Hepatocyte (in vitro differentiated cells): ENCODE results near the gene BTRC. TPM values are rescaled to one million over a fixed set of nuclear protein-coding genes. Genes with fewer than 3 reads are reported as not detected.
"Not testable (repeated sequence)": the region's sequence is repeated elsewhere in the genome, so short reads cannot be mapped to it uniquely, and the experiment has no call there.

Experiments
- DNase-seq: peaks from one replicate; pipeline ENCODE4 v3.0.0-alpha.2; 2016; ENCODE audit warnings: low spot score
- H2AFZ ChIP-seq: fragments of 200-600 bp; sonication (generic); 2 replicates; pipeline ENCODE4 v1.6.0; 2016; ENCODE audit warnings: antibody characterized with exemption, mild to moderate bottlenecking
- H3K27ac ChIP-seq: fragments of 200-600 bp; sonication (generic); 2 replicates; pipeline ENCODE4 v1.5.1; 2016; ENCODE audit warnings: mild to moderate bottlenecking
- H3K27me3 ChIP-seq: fragments of 200-600 bp; sonication (generic); 2 replicates; pipeline ENCODE4 v1.6.1; 2016
- H3K36me3 ChIP-seq: fragments of 200-600 bp; sonication (generic); replicated peaks from 2 replicates; pipeline ENCODE4 v1.5.1; 2016; ENCODE audit warnings: low read depth; ENCODE audit not compliant: insufficient read depth
- H3K4me1 ChIP-seq: fragments of 200-600 bp; sonication (generic); 2 replicates; pipeline ENCODE4 v1.5.1; 2016; ENCODE audit warnings: mild to moderate bottlenecking, moderate library complexity; ENCODE audit not compliant: insufficient read depth
- H3K4me2 ChIP-seq: fragments of 200-600 bp; sonication (generic); 2 replicates; pipeline ENCODE4 v1.6.0; 2016
- H3K4me3 ChIP-seq: fragments of 200-600 bp; sonication (generic); 2 replicates; pipeline ENCODE4 v1.5.1; 2016; ENCODE audit warnings: mild to moderate bottlenecking
- H3K79me2 ChIP-seq: fragments of 200-600 bp; sonication (generic); 2 replicates; pipeline ENCODE4 v1.6.0; 2017; ENCODE audit warnings: mild to moderate bottlenecking
- H3K9me2 ChIP-seq: fragments of 200-600 bp; sonication (generic); replicated peaks from 2 replicates; pipeline ENCODE4 v1.6.0; 2017; ENCODE audit warnings: mild to moderate bottlenecking; ENCODE audit not compliant: insufficient read depth
- H3K9me3 ChIP-seq: fragments of 200-600 bp; sonication (generic); 2 replicates; pipeline ENCODE4 v1.5.1; 2016; ENCODE audit warnings: low read depth, mild to moderate bottlenecking
- H4K20me1 ChIP-seq: fragments of 200-600 bp; sonication (generic); 2 replicates; pipeline ENCODE4 v1.6.0; 2016; ENCODE audit warnings: mild to moderate bottlenecking; ENCODE audit not compliant: insufficient read depth, poor library complexity, severe bottlenecking
- EZH2 ChIP-seq: fragments of 200-600 bp; sonication (generic); IDR thresholded peaks from 2 replicates; pipeline ENCODE4 v1.6.1; 2016; ENCODE audit warnings: antibody characterized with exemption, mild to moderate bottlenecking, borderline replicate concordance
- EZH2phosphoT487 ChIP-seq: fragments of 200-600 bp; sonication (generic); IDR thresholded peaks from one replicate; pipeline ENCODE4 v1.6.1; 2018; ENCODE audit warnings: antibody characterized with exemption, mild to moderate bottlenecking, low read depth, moderate library complexity; ENCODE audit not compliant: unreplicated experiment, severe bottlenecking
- WGBS: methylation state at CpG from one replicate; pipeline ENCODE4 v1.1.6; 2016; ENCODE audit warnings: low lambda C conversion rate; ENCODE audit errors: missing lambda C conversion rate; 5-methylcytosine and 5-hydroxymethylcytosine counted together
- polyA plus RNA-seq: library from polyadenylated mRNA; unstranded; fragments of >200 nt; fragmentation: Nextera tagmentation; extraction: Ambion mirVana; gene quantifications from 2 replicates; pipeline ENCODE4 v1.2.1, GENCODE V29; 2016
- total RNA-seq: library from RNA; depleted of rRNA; stranded (reverse); fragments of >200 nt; gene quantifications from 2 replicates; pipeline ENCODE4 v1.2.3, GENCODE V29; 2014
- TF ChIP-seq, protein P1 (sequence below): fragments of 200-600 bp; sonication (generic); IDR thresholded peaks from 2 replicates; pipeline ENCODE4 v1.5.1; 2016; ENCODE audit warnings: antibody characterized with exemption, mild to moderate bottlenecking; ENCODE audit not compliant: poor library complexity

BTRC gene
- total and polyA plus RNA-seq, 2 experiments from 2014 or later: 14.5 to 24.3 TPM

DNA sequence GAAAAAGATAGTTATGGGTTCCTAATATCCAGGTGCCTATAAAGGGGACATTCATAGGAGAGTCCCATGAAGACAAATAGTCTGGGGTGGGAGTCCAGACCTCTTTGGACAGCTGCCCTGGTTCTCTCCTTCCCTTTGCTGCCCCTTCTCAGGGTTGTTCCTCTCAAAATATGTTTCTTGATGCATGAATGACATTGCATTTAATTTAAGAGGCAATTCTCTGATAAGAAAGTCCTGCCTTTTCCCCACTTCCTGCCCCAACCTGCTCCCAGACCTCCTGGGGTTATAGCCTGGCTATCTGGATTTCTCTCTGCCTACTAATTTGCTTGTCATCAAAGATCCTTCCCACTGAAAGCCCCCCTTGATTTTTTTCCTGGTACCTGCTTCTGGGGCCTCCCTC lies 12.5 kb upstream of the BTRC start:
- no peak for DNase-seq
- no peaks in the 10 kb centered on the region for H3K9me3 ChIP-seq
- H4K20me1 ChIP-seq: no peaks in the 10 kb centered on the region
- no peaks in the 10 kb centered on the region for H3K4me1 ChIP-seq
- H3K36me3 ChIP-seq: no peaks in the 10 kb centered on the region
- no peak overlapping the region for H2AFZ ChIP-seq
- no peaks in the 10 kb centered on the region for H3K9me2 ChIP-seq
- no peaks in the 10 kb centered on the region for H3K27me3 ChIP-seq
- H3K4me2 ChIP-seq: no peak overlapping the region
- TF ChIP-seq EZH2: no peak
- H3K4me3 ChIP-seq: no peak overlapping the region
- H3K27ac ChIP-seq: no peak overlapping the region
- H3K79me2 ChIP-seq: no peaks in the 10 kb centered on the region

DNA sequence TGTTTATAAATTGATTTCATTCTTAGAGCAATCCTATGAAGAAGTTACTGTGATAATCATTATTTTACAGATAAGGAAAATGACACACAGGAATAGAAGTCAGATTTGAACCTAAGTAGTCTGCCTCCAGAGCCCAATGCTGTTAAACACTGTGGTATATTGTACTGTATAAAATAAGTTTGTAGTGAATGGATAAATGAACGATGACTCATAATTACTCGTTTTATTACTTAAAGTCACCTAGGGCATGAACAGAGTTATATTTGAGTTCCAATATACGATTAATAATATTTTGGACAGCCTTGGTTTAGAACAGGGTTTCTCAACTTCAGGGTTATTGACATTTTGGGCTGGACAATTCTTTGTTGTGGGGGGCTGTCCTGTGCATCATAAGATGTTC lies 7.8 kb upstream of the BTRC start:
- Histone ChIP-seq H3K79me2 (no peaks in the 10 kb centered on the region), H3K36me3 (no peaks in the 10 kb centered on the region), H3K4me3 (no peak overlapping the region), H3K9me2 (no peaks in the 10 kb centered on the region), H3K27ac (no peak overlapping the region), H4K20me1 (no peaks in the 10 kb centered on the region), H3K4me2 (no peak overlapping the region), H3K4me1 (no peaks in the 10 kb centered on the region), H3K27me3 (peaks cover 7% of the 10 kb centered on the region), H3K9me3 (no peaks in the 10 kb centered on the region), H2AFZ (no peak overlapping the region)
- TF ChIP-seq EZH2 (no peak), EZH2phosphoT487 (no peak)
- TF ChIP-seq, protein P1, sequence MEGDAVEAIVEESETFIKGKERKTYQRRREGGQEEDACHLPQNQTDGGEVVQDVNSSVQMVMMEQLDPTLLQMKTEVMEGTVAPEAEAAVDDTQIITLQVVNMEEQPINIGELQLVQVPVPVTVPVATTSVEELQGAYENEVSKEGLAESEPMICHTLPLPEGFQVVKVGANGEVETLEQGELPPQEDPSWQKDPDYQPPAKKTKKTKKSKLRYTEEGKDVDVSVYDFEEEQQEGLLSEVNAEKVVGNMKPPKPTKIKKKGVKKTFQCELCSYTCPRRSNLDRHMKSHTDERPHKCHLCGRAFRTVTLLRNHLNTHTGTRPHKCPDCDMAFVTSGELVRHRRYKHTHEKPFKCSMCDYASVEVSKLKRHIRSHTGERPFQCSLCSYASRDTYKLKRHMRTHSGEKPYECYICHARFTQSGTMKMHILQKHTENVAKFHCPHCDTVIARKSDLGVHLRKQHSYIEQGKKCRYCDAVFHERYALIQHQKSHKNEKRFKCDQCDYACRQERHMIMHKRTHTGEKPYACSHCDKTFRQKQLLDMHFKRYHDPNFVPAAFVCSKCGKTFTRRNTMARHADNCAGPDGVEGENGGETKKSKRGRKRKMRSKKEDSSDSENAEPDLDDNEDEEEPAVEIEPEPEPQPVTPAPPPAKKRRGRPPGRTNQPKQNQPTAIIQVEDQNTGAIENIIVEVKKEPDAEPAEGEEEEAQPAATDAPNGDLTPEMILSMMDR: no peak
- no peak for DNase-seq
- 92% methylated on average over 3 of the region's 3 CpGs for WGBS

DNA sequence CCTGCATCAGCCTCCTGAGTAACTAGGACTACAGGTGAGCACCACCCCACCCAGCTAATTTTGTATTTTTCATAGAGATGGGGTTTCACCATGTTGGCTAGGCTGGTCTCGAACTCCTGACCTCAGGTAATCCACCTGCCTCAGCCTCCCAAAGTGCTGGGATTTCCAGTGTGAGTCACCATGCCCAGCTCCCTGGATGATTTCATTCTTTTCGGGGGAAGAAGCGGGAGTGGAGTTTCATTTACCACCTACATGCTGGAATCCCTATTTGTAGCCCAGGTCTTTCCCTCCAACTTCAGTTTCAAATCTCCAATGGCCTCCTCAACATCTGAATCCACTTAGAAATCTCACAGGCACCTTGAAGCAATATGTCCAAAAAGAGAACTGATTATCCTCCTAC lies 2.9 kb upstream of the BTRC start:
- Histone ChIP-seq H3K4me2 (no peak overlapping the region), H3K4me1 (peaks cover 12% of the 10 kb centered on the region), H3K79me2 (peaks cover 13% of the 10 kb centered on the region), H3K27ac (no peak overlapping the region), H3K36me3 (no peaks in the 10 kb centered on the region), H3K27me3 (peaks cover 7% of the 10 kb centered on the region), H3K4me3 (no peak overlapping the region), H2AFZ (no peak overlapping the region), H4K20me1 (no peaks in the 10 kb centered on the region), H3K9me2 (no peaks in the 10 kb centered on the region), H3K9me3 (no peaks in the 10 kb centered on the region)
- no peak for TF ChIP-seq EZH2phosphoT487
- TF ChIP-seq, protein P1: no peak
- no peak for TF ChIP-seq EZH2
- no peak for DNase-seq
- WGBS: 98% methylated on average over 3 of the region's 3 CpGs

DNA sequence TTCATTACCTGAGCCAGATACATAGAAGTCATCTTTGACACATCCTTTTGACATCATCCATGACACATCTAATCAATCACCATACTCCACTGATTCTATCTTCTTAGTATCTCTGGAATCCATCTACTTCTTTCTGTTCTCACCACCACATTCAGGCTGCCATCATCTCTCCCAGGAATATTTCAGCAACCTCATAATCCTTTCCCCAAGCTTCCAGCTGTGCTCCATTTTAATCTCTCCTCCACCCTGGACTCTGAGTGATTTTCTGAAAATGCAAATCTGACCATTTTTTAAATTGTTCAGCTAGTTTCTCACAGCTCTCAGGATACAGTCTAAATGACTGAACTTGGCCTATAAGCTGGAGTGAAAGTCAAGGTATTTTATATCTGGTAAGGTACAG lies 2.5 kb upstream of the BTRC start:
- TF ChIP-seq EZH2: no peak
- Histone ChIP-seq H3K27ac (no peak overlapping the region), H3K9me2 (no peaks in the 10 kb centered on the region)

DNA sequence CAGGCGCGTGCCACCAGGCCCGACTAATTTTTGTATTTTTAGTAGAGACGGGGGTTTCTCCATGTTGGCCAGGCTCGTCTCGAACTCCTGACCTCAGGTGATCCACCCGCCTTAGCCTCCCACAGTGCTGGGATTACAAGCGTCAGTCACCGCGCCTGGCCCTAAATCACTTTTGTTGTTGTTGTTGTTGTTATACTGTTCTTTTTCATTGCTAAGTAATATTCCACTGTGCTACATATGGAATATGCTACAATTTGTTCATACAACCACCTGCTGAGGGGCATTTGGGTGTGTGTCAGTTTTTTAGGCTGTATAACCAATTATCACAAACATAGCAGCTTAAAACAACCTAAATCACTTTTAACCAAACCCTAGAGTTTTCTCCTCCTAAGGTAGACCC lies 1.1 kb upstream of the BTRC start:
- 97% methylated on average over 10 of the region's 10 CpGs for WGBS
- peak overlapping the region; percentile 55 for H2AFZ ChIP-seq

More for the DNA sequence above, 2.5 kb upstream of the BTRC start:
- Histone ChIP-seq H3K36me3 (no peaks in the 10 kb centered on the region), H2AFZ (no peak overlapping the region), H3K9me3 (no peaks in the 10 kb centered on the region), H4K20me1 (no peaks in the 10 kb centered on the region), H3K27me3 (peaks cover 7% of the 10 kb centered on the region), H3K79me2 (peaks cover 17% of the 10 kb centered on the region), H3K4me3 (no peak overlapping the region), H3K4me1 (peaks cover 12% of the 10 kb centered on the region), H3K4me2 (no peak overlapping the region)
- DNase-seq: no peak

More for the DNA sequence above, 1.1 kb upstream of the BTRC start:
- DNase-seq, H3K27ac ChIP-seq, H3K4me3 ChIP-seq, H3K9me3 ChIP-seq, H4K20me1 ChIP-seq, H3K36me3 ChIP-seq, H3K27me3 ChIP-seq, H3K4me2 ChIP-seq, H3K9me2 ChIP-seq: not testable (repeated sequence)
- Histone ChIP-seq H3K4me1 (peaks cover 12% of the 10 kb centered on the region), H3K79me2 (peaks cover 29% of the 10 kb centered on the region)
